GM21390 (cell line): Measurements from ENCODE around the gene ABHD17A.
A peak's percentile ranks its signal among the peaks of the same experiment; 100 is the strongest.

Source experiments
- ATAC-seq: cut with Tn5 transposase; IDR thresholded peaks from one replicate; pipeline ENCODE4 v1.9.1; 2021; ENCODE audit not compliant: unreplicated experiment

The ABHD17A gene

DNA sequence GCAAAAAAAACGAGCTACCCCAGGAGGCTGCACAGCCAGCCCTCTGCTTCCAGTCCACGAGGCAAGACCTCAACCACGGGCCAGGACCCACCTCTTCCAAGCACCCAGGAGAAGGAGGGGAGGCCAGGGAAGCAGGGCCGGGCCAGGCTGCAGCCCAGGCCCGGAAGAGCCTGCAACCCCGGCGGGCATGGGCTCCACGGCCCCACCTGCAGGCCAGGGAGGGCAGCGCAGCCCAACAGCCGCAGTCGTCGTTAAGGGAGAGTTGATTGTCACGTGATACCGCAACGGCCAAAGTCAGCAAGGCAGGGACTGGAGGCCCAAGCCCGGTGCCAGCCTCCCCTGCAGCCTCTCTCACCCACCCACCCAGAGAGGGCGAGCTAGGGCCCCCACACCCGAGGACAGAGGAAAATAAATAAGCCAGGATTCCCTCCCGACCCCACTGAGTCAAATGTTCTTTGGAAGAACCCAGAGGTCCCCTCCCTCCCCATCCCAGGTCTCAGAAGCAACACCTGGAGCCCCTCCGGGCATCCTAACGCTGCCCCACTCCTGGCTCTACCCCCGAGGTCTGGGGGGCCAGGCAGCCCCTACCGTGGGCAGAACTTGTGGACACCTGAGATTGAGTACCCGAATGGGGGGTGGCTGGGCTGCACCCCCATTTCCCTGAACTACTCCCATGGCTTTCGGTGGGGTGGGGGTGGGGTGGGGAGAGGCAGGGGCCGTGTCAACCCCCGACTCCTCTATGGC is 31.8 kb downstream of the ABHD17A start:
- no peak for ATAC-seq

DNA sequence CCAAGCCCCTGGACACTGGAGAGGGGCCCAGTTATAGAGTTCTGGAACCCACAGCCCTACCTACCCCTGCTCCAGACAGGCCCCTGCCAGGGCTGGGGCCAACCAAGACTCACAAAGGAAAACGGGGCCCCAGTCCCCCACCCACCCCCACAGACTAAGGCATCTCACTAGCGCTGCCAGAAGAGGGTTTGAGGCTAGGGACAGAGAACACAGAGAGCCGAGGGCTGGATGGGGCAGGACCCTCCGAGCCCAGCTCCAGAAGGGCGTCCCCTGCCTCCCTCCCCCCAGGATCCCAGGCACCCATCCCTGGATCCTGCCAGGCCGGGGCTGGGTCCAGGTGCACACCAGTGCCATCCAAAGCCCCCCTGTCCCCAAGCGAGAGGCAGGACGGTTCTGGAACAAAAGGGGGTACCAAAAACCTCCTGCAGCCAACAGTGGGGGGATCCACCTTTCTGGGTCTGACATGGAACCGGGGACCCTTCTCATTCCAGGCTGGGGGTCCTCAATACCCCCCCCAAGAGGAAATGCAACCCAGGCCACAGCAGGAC is 32.6 kb downstream of the ABHD17A start:
- no peak for ATAC-seq

DNA sequence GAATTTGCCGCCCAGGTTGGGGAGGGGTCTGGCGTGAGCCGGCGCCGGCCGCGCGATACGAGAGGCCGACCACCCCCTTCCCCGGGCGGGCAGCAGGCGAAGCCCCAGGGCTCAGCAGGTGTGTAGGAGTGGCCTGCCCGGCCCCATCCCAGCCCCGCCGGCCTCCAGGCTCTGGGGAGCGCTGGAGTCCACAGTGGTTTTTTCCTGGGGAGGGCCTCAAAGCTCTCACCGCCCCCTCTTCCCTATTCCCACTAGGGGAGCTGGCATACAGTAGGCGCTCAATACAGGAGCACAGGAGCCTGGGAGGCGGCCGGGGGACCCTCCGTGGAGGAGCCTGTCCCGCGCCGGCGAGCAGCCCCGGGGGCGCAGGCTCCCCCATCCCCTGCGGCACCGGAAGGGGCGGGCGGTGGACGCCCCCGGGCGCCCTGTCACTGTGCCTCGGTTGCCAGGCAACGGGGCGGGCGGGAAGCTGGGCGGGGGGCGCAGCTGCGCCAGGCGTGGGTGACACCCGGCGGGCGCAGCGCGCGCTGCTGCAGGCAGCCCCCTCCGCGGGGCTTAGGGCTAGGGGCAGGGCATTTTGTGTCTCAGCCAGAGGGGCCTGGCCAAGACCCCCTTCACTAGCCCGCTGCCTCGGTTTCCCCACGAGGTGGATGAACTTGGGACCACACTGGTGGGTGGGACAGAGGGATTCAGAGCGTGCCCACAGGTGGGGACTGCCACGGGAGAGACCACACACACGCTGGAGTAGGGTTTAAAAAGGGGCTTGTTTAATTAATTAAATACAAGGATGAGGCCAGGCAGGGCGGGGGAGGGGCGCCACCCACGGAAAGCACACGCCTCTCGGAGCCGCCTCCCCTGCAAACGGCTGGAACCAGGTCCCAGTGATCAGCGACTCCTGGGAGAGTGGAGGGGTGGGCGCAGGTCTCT is 33.4 kb downstream of the ABHD17A start:
- ATAC-seq = no peak

DNA sequence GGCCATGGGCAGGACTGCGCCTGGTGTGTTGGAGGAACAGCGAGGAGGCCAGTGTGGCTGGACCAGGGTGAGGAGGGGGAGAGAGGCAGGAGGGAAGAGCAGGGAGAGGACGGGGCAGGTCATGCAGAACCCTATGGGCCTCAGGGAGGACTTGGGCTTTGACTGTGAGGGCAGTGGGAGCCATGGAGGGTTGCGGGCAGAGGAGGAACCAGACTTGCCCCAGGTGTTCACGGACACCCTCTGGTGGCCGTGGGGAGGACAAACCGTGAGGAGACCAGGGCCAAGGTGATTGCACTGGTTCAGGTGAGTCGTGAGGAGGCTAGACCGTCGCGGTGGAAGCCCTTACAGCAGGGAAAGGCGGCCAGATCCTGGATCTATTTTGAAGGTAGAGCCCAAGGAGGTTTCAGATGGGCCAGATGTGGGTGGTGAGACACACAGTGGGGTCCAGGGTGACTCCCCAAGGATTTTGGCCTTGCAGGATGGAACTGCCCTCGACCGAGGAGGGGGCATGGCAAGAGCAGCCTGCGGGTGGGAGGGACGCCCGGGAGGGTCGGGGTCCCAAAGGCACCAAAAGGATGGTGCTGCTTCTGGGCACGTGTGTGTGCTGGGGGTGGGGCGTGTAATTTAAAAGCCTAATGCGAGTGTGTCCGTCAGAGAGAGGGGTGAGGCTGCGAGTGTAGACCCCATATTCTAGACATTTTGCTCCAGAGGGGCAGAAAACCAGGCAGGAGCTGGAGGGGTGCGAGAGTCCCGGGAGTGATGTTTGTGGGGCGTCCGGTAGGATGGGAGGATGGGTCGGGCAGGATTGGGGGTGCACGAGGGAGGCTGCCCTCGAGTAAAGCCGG is 34.3 kb downstream of the ABHD17A start:
- no peak for ATAC-seq

DNA sequence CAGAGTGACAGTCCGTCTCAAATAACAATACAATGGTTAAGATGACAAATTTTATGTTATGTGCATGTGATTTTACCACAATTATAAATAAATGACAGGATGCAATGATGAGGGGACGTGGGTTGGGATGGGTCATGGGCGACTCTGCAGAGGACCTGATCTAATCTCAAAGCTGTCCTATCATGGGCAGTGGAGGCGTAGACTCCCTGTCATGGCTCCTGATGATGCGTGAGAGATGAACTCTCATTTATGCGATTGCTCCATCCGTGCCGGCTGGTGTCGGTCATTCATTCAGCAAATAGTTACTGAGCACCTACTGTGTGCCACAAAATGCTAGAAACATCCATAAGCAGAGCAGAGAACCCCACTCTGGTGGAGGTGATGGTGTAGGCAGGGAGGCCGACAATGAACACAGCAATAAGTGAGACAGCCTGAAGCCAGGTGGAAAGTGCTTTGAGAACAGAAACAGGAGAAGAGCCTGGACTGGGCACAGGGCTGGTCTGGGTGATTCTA is 35.4 kb downstream of the ABHD17A start:
- no peak for ATAC-seq

DNA sequence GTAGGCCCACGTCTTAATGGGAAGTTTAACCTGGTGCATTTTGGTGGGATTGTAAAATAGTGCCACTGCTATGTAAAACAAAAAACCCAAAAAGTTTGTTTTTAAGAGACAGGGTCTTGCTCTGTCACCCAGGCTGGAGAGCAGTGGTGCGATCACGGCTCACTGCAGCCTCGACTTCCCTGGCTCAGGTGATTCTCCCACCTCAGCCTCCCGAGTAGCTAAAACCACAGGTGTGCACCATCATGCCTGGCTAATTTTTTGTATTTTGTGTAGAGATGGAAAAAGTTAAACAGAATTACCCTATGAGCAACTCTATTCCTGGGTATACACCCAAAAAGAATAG is 36.2 kb downstream of the ABHD17A start:
- no peak for ATAC-seq

DNA sequence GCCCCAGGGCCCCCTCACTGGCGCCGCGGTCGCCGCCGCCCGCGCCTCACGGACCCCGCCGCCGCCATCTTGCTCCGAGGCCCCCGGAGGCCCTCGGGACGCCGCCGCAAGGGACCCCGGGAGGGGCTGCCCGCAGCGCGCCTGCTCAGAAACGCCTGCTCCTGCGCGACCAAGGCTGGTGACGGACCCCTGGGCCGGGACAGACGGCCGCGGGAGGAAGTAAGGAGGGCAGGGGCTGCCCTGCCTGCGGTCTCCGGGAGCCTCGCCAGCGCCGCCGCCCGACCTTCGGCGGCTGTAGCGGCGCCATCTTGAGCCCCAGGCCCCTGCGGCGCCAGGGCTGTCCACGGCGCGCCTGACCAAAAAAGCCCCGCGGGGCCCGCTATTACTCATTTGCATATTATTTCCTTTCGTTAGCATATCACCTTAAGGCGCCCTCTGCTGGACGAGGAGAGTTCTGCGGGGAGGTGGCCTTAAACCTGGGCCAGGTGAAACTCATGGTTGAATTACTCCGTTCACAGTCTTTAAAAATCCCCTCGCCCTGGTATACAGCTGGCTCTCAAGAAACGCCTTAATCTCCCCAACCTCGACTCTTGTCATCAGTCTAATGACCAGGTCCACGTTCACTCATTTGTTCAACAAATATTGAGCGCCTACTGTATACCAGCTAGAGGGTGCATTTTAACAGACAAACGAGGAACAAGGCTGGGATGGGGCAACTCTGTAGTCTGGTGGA is 36.7 kb downstream of the ABHD17A start, which contains the start of gene REXO1:
Gene REXO1, minus strand, starts transcription at position 85 of the 733 bp plus-strand sequence. CDS start 125 bp downstream, outside the sequence.
- ATAC-seq = peak; percentile 62

DNA sequence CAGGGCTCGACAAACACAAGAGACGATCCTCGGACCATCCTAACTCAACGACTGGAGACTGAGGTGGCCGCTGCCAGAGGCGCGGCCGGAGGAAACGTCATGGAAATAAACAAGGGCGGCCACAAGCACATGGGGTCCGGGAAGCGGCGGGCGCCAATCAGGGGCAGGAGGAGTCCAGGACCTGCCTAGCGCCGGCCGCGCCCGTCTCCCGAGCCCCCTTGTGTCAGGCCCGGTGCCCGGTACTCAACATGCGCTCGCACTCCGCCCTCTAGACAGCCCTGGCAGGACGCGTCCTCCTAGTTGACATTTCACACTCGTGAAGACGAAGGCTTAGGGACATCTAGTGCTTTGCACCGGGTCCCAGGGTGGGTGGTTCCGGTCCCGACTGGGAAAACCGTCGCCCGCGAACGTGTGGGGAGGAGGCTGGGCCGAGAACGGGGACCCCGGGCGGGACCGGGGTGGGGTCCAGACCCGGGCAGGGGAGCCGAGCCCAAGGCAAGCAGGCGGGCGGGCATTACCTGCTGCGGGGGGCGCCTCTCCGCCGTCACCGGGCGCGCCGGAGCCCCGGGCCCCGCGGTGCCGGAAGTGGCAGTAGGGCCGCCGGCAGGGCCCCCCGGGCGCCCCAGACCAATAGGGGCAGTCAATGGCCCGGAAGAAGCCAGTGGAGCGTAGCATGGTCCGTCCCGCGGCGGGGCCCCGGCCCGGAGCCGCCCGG is 37.5 kb downstream of the ABHD17A start:
- ATAC-seq = peak; percentile 20

DNA sequence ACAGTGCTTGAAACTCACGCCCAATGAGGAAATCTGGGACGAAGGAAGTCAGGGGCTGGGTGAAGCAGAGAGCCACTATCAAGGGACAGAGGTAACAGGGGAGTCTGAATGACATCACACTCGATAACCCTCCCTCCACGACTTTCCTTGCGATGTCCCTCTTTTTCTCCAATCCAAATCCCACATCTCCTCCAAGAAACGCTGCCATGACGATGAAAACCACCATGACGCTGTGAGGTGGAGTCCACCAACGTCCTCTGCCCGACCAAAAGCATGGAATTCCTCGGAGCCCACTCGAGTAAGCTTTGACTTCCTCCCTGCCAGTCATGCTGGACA is 38.0 kb downstream of the ABHD17A start:
- ATAC-seq = no peak

DNA sequence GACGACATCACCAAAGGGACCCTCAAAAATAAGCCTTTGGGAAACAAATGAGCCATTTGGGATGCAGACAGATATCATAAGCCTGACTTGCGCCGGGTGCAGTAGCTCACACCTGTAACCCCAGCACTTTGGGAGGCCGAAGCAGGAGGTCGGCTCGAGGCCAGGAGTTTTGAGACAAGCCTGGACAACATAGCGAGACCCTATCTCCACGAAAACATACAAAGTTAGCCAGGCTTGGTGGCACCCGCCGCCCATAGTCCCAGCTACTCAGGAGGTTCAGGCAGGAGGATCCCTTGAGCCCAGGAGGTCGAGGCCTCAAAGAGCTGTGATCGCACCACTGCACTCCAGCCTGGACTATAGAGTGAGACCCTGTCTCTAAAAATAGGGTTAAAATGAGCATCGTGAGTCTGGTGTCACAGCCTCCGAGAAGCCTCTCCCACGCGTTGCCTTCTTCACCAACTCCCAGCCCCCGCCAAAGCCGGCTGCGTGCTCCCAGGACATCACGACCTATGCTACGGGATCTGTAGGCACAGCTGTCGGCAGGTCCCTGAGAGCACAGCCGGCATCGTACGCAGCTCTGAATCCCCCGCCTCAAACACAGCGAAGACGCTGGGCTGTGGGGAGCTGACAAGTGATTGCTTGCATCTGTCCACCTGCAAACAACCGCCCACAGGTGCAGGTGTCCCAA is 38.6 kb downstream of the ABHD17A start:
- no peak for ATAC-seq

DNA sequence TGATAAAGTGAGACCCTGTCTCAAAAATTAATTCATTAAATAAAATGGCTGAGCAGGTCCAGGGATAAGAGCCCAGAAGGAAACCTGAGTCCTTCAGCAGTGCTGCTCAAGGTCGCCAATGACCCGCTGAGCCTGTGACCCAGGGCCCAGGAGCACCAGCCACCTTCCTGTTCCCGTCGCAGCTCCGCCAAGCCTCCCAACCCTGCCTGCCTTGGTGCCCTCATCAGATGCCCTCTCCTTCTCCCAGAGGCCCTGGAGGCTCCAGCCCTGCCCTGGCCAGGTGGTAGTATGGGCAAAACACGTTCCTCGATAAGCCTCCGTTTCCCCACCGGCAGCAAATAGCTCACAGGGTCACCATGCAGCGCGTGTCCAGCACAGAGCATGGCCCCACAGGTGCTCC is 39.7 kb downstream of the ABHD17A start:
- no peak for ATAC-seq

DNA sequence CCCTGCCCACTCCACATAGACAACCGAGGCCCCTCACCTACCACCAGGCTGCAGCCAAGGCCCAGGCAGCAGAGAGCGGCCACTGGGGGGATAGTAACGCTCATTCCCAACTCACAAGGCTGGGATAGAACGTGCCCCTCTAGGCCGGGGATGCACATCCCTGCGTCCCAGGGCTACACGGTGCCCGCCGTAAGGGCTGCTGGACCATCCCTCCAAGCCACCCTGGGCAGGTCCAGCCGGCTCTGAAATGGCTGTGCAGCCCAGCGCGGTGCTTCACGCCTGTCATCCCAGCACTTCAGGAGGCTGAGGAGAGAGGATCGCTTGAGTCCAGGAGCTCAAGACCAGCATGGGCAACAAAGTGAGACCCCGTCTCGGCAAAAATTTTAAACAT is 40.2 kb downstream of the ABHD17A start:
- no peak for ATAC-seq

DNA sequence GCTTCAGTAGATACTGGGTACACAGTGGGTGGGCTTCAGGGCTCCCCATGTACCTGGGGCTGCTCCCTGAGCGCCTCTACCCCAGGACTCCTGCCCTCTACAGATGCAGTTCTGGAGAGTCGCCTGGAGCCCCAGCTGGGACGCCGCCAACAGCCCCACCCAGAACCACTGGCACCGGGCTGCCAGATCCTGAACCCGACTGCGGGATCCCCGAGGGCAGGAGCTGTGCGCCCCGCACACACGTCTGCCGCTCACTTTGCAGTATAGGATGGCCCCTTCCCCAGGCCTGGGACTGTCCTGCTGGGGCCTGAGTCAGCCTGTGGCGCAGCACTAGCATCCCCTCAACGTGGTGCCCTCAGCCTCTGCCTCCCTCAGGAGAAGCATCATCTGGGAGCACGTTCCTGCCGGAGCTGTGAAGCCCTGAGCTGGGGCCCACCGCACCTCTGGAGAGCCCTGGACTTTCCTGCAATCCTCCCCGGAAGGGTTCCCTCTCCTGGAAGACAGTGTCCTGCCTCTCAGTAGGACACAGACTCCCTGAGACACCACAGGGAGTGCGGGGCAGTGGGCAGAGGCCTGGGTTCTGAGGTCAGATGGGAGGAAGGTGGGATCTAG is 40.7 kb downstream of the ABHD17A start:
- no peak for ATAC-seq

DNA sequence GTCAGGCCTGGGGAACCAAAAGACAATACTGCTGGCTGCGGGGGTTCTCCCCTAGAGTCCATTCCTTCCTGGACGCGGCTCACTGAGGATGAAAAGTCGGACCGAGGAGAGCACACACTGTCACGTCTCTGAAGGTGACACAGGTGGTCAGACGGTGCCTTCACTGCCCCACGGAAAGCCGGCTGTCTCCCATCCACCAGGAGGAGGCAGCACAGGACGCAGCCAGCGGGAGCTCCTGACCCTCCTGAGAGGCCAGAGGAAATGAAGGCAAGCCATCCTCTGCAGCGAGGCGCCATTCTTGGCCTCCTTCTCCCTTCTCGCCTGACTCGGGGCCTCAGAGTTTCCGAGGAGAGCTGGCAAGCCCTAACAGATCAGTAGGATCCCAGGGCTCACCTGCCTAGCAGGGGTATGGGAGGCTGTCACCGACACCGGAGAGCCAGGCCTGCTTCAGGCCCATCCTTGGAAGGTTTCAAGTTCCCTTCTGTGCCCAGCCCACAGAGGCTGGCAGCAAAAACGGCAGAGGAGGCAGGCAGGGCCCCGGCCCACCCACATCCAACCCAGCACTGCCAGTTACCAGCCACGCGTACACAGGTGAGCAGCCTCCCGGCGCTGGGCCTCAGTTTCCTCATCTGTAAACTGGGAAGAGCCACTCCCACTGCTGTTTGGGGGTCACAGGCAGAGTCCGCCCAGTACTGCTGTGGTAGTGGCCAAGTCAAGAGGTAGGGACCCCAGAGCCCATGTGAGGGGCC is 41.5 kb downstream of the ABHD17A start:
- no peak for ATAC-seq

DNA sequence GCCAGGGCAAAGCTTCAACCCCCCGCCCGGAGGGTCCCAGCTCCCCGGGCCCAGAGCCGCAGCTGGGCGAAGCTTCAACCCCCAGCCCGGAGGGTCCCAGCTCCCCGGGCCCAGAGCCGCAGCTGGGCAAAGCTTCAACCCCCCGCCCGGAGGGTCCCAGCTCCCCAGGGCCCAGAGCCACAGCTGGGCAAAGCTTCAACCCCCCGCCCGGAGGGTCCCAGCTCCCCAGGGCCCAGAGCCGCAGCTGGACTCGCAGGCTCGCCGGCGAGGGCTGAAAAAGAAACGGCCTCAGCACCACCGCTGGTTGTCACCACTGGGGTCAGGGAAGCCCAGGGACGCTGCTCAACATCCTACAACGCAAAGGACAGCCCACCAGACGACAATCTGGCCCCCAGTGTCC is 42.2 kb downstream of the ABHD17A start:
- no peak for ATAC-seq

DNA sequence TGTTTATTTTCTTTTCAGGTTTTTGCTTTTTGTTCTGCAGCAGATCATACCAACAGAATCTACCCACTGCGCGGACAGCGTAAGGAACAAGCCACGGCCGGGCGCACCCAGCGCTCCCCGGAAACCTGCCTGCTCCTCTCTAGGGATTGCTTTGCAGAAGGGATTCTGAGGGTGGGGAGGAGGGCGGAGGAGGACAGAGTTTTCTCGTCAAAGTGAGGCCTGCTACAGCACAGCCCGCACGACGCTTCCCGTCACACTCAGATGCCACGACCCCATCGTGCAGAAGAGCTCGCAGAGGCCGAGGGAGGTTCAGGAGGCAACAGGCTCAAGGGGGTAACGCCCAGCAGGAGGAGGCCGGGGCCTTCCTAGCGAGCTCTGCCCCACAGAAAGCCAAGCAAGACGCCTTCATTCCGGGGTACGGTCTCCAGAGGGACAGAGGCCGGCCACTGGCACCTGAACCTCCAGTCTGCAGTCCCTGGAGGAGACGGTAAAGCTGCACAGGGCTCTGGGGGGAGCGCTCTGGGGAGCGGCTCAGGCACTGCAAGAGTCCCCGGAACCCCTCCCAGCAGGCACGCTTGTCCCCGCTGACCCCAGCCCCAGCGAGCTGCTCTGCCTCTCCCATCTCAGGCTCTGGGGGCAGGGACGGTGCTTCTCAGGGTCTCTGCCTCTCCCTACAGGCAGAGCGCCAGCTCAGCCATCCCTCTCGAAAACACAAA is 43.9 kb downstream of the ABHD17A start:
- ATAC-seq = no peak

DNA sequence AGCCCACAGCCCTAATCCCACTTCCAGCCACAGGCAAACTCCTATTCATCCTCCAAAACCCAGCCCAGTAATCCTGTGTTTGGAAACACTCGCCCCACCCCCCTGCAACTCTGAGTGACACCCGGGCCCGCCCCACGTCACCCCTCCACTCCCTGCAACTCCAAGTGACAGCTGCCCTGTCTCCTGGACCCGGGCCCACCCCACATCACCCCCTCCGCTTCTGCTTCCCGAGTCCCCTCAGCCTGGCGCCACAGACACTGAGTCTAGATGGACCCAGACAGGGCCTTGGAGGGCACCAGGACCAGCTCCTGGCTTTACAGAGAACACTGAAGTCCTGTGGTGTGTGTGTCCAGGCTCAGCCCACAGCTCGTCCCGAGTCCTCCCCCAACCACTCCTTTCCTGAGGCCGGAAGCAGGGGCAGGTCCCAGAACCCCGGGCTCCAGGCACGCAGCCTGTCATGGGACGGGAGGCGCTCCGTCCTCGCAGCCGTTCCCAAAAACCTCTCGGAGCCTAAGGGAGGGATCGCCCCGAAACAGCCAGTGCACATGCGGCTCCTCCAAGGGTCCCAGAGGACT is 44.7 kb downstream of the ABHD17A start:
- ATAC-seq = no peak
